ENCODE data around the gene SLC15A1. TPM values are rescaled to one million over a fixed set of nuclear protein-coding genes. Genes with fewer than 3 reads are reported as not detected.
A peak's percentile ranks its signal among the peaks of the same experiment; 100 is the strongest.

SLC15A1 gene
- total RNA-seq, 1 experiment from 2014 or later = 1.9 TPM

GRCh38 chr13:98675066-98675465 lies 77.4 kb downstream of the SLC15A1 start:
- Mint-ChIP-seq H3K4me3 (peak overlapping the region in 1 of 2 experiments; percentile 18; a peak in 1 of 5 replicates), H3K27me3 (ENCODE audit: low read depth) (peaks cover 13% of the 10 kb centered on the region), H3K36me3 (ENCODE audit: insufficient read depth in 1 of 3, low read depth in 3 of 3) (no peaks in the 10 kb centered on the region), H3K9me3 (no peaks in the 10 kb centered on the region), H3K4me1 (peaks cover 28 to 36% of the 10 kb centered on the region in 2 experiments), H3K27ac (peak overlapping the region in 1 of 3 experiments; percentile 81; a peak in 2 of 7 replicates)
- H3K56ac ChIP-seq (ENCODE audit: insufficient read length, low read depth, low read length) = no peak overlapping the region
- peaks cover 4% of the 10 kb centered on the region; the same call in 1 of the 2 replicates for H3K4me1 ChIP-seq (ENCODE audit: insufficient read depth, low read length)
- peak; percentile 49 for DNase-seq
- H2BK15ac ChIP-seq (ENCODE audit: low read depth, low read length) = no peak overlapping the region
- H3K9me3 ChIP-seq (ENCODE audit: control insufficient read depth, low read depth, low read length) = no peaks in the 10 kb centered on the region
- H3K79me1 ChIP-seq (ENCODE audit: insufficient read depth, low read depth, low read length, poor library complexity, severe bottlenecking) = no peaks in the 10 kb centered on the region
- H3K27ac ChIP-seq (ENCODE audit: insufficient read length, low read depth, low read length) = no peak overlapping the region
- H3T11ph ChIP-seq (ENCODE audit: low read length) = no peak overlapping the region
- H3K23me2 ChIP-seq (ENCODE audit: insufficient read length, low read depth, low read length, poor library complexity, severe bottlenecking) = peaks cover 2% of the 10 kb centered on the region
- no peak overlapping the region for H4K8ac ChIP-seq (replicated peaks; ENCODE audit: insufficient read length, low read depth, low read length)
- H3K4me2 ChIP-seq (ENCODE audit: insufficient read depth, insufficient read length, low read length) = peak overlapping the region; percentile 19
- WGBS (ENCODE audit: extremely low coverage, insufficient read length, low lambda C conversion rate) = no CpG with 5 or more reads among the region's 11 CpGs
- H4K20me1 ChIP-seq (ENCODE audit: control insufficient read depth, insufficient read depth, insufficient read length) = no peaks in the 10 kb centered on the region
- H2BK20ac ChIP-seq (ENCODE audit: low read depth, low read length, poor library complexity, severe bottlenecking) = no peak overlapping the region
- H3K27me3 ChIP-seq (ENCODE audit: insufficient read depth, low read length) = no peaks in the 10 kb centered on the region; the same call in 1 of the 2 replicates
- no peak overlapping the region for H3K18ac ChIP-seq (ENCODE audit: insufficient read length, low read depth, low read length)
- no peak overlapping the region for H3K14ac ChIP-seq (ENCODE audit: insufficient read depth, low read length)
- H2AFZ ChIP-seq (ENCODE audit: low read length) = no peak overlapping the region
- no peak overlapping the region for H2BK12ac ChIP-seq (ENCODE audit: insufficient read length, low read depth, low read length)
- no peak overlapping the region for H3K23ac ChIP-seq (ENCODE audit: insufficient read length, low read depth, low read length)
- H4K5ac ChIP-seq (ENCODE audit: insufficient read length, low read depth, low read length) = no peak overlapping the region
- H2BK120ac ChIP-seq (ENCODE audit: low read depth, low read length, poor library complexity, severe bottlenecking) = no peak overlapping the region
- H2BK5ac ChIP-seq (ENCODE audit: insufficient read length, low read length) = no peak overlapping the region
- no peaks in the 10 kb centered on the region for H3K79me2 ChIP-seq (ENCODE audit: insufficient read depth, low read length)
- H4K91ac ChIP-seq (ENCODE audit: insufficient read length, low read depth, low read length) = no peak overlapping the region
- no peak for TF ChIP-seq CTCF (conservative IDR thresholded peaks at IDR 0.05)
- H3K9ac ChIP-seq (ENCODE audit: extremely low read depth, insufficient read length, low read length) = no peak overlapping the region
- no peak overlapping the region for H2AK5ac ChIP-seq (ENCODE audit: insufficient read length, low read length)
- no peak overlapping the region for H3K4ac ChIP-seq (ENCODE audit: low read depth, low read length)

Measured in H9 (cell line).